ENCODE measurements around the gene TBC1D2. TPM values are rescaled to one million over a fixed set of nuclear protein-coding genes. Genes with fewer than 3 reads are reported as not detected.

TBC1D2 gene
- total and polyA plus RNA-seq, 2 of the 4 experiments (the other 2 are of a cell fraction), result 36.9 to 62.7 TPM

DNA sequence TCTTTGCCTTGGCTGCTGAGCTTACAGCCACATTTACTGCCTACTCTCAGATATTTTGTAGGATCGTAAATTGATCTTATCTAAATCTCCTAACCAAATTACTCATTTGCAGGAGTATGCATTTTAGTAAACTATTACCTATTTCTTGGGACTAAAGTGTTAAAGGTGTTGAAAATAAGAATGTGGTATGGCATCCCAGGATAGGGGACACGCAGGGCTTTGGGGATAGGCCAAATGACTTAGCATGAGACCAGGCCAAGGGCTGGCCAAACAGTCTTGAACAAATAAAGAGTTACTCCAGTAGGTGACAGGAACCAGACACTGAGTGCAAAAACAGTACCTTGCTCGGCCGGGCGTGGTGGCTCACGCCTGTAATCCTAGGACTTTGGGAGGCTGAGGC is 25.1 kb downstream of the TBC1D2 start:
- H2AK9ac ChIP-seq (replicated peaks; ENCODE audit: low read depth, low read length, poor library complexity), result no peak overlapping the region
- in situ Hi-C loops (cut with MboI; ENCODE audit: low sequenced_read_pairs), result no loop called here
- 100% methylated on average over 1 of the region's 6 CpGs; no CpG with 5 or more reads in 1 of the 2 experiments for WGBS, 2 experiments (ENCODE audit: extremely low coverage in 2 of 2, insufficient read length in 1 of 2)

More for the DNA sequence above, 25.1 kb downstream of the TBC1D2 start:
- Histone ChIP-seq H4K5ac (ENCODE audit: low read depth, low read length) (no peak overlapping the region), H3K9ac (ENCODE audit: low read depth, low read length) (no peak overlapping the region), H3K14ac (replicated peaks; ENCODE audit: low read depth, low read length) (no peak overlapping the region), H3K4me2 (ENCODE audit: low read depth, low read length) (no peak overlapping the region), H3K9me1 (ENCODE audit: insufficient read depth, low read length) (peaks cover 33% of the 10 kb centered on the region), H3K18ac (ENCODE audit: low read depth, low read length) (no peak overlapping the region), H4K8ac (ENCODE audit: low read depth in 2 of 2, low read length in 2 of 2) (no peak overlapping the region), H3K4me1 (ENCODE audit: control insufficient read depth, insufficient read depth, low read length) (peaks cover 39% of the 10 kb centered on the region), H2BK20ac (ENCODE audit: low read depth, low read length) (peak overlapping the region; percentile 14; the same call in 1 of the 2 replicates), H3K23ac (ENCODE audit: low read depth, low read length) (0 out of 2 replicates have a peak overlapping the region, but pooled peaks have one; percentile 33), H2BK120ac (ENCODE audit: low read depth, low read length) (peak overlapping the region; percentile 14; the same call in 1 of the 2 replicates), H2AFZ (replicated peaks; ENCODE audit: low read length, poor library complexity) (no peak overlapping the region), H3K4ac (ENCODE audit: low read depth, low read length) (0 out of 2 replicates have a peak overlapping the region, but pooled peaks have one; percentile 25), H3K79me1 (ENCODE audit: low read depth in 1 of 2, low read length in 2 of 2) (peaks cover 18 to 68% of the 10 kb centered on the region in 2 experiments), H4K20me1 (ENCODE audit: insufficient read depth, low read length) (no peaks in the 10 kb centered on the region), H3K9me3 (ENCODE audit: control insufficient read depth, insufficient read depth, low read length) (no peaks in the 10 kb centered on the region), H3K36me3 (ENCODE audit: control insufficient read depth, insufficient read depth, low read length) (peaks cover 18% of the 10 kb centered on the region), H2AK5ac (ENCODE audit: low read depth, low read length) (no peak overlapping the region), H2BK5ac (ENCODE audit: low read depth, low read length, poor library complexity, severe bottlenecking) (peak overlapping the region; percentile 4), H3K4me3 (ENCODE audit: insufficient read depth, low read depth, low read length) (no peak overlapping the region), H4K91ac (ENCODE audit: insufficient read depth, low read depth, low read length) (no peak overlapping the region), H3K56ac (ENCODE audit: extremely low read depth, insufficient read depth, low read length) (no peak overlapping the region), H2BK15ac (ENCODE audit: low read depth, low read length) (no peak overlapping the region; the same call in 2 of the 3 replicates), H3K27ac (ENCODE audit: insufficient read depth, low read length) (no peak overlapping the region), H3K27me3 (ENCODE audit: control insufficient read depth, insufficient read depth, low read length) (no peaks in the 10 kb centered on the region)
- ATAC-seq (ENCODE audit: low read depth), result no peak
- TF ChIP-seq POLR2A (IDR thresholded peaks at IDR 0.05; ENCODE audit: low read depth, low read length) (no peak), NFE2L2 (IDR thresholded peaks at IDR 0.05; ENCODE audit: low read depth, low read length) (no peak), RAD21 (IDR thresholded peaks at IDR 0.05; ENCODE audit: low read length) (no peak), CHD1 (IDR thresholded peaks at IDR 0.05; ENCODE audit: low read depth, low read length) (no peak), CEBPB (IDR thresholded peaks at IDR 0.05; ENCODE audit: low read depth, low read length) (no peak), BHLHE40 (IDR thresholded peaks at IDR 0.05; ENCODE audit: low read depth, low read length) (no peak), RCOR1 (IDR thresholded peaks at IDR 0.05; ENCODE audit: insufficient replicate concordance, low read length) (no peak), FOS (IDR thresholded peaks at IDR 0.05; ENCODE audit: low read depth, low read length) (no peak)
- TF ChIP-seq, protein P1, sequence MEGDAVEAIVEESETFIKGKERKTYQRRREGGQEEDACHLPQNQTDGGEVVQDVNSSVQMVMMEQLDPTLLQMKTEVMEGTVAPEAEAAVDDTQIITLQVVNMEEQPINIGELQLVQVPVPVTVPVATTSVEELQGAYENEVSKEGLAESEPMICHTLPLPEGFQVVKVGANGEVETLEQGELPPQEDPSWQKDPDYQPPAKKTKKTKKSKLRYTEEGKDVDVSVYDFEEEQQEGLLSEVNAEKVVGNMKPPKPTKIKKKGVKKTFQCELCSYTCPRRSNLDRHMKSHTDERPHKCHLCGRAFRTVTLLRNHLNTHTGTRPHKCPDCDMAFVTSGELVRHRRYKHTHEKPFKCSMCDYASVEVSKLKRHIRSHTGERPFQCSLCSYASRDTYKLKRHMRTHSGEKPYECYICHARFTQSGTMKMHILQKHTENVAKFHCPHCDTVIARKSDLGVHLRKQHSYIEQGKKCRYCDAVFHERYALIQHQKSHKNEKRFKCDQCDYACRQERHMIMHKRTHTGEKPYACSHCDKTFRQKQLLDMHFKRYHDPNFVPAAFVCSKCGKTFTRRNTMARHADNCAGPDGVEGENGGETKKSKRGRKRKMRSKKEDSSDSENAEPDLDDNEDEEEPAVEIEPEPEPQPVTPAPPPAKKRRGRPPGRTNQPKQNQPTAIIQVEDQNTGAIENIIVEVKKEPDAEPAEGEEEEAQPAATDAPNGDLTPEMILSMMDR (conservative IDR thresholded peaks at IDR 0.05; ENCODE audit: low read depth, low read length), result no peak
- TF ChIP-seq, protein P2, sequence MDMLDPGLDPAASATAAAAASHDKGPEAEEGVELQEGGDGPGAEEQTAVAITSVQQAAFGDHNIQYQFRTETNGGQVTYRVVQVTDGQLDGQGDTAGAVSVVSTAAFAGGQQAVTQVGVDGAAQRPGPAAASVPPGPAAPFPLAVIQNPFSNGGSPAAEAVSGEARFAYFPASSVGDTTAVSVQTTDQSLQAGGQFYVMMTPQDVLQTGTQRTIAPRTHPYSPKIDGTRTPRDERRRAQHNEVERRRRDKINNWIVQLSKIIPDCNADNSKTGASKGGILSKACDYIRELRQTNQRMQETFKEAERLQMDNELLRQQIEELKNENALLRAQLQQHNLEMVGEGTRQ (IDR thresholded peaks at IDR 0.05; ENCODE audit: low read depth, low read length), result no peak
- POLR2A ChIA-PET (ENCODE audit: unreplicated experiment), result no interaction called here
- intact Hi-C loops (cut with micrococcal nuclease) (no loop called here), dilution Hi-C loops (cut with HindIII; ENCODE audit: low sequenced_read_pairs, unreplicated experiment) (no loop called here)
- no TSS peak for BruUV-seq (replicated peaks)
- no peak for DNase-seq
- CTCF ChIA-PET, result interaction anchor here (1.3 kb wide), 1 partner anchor 18 kb away, joined by 3 read pairs; no protein-coding TSS in a partner anchor

Measured in IMR-90 (cell line).